ENCODE measurements around the gene CYSRT1. TPM values are rescaled to one million over a fixed set of nuclear protein-coding genes. Genes with fewer than 3 reads are reported as not detected.

Gene CYSRT1
- total RNA-seq, 1 experiment from 2014 or later, result 3.0 TPM

- TF ChIP-seq, protein P1, sequence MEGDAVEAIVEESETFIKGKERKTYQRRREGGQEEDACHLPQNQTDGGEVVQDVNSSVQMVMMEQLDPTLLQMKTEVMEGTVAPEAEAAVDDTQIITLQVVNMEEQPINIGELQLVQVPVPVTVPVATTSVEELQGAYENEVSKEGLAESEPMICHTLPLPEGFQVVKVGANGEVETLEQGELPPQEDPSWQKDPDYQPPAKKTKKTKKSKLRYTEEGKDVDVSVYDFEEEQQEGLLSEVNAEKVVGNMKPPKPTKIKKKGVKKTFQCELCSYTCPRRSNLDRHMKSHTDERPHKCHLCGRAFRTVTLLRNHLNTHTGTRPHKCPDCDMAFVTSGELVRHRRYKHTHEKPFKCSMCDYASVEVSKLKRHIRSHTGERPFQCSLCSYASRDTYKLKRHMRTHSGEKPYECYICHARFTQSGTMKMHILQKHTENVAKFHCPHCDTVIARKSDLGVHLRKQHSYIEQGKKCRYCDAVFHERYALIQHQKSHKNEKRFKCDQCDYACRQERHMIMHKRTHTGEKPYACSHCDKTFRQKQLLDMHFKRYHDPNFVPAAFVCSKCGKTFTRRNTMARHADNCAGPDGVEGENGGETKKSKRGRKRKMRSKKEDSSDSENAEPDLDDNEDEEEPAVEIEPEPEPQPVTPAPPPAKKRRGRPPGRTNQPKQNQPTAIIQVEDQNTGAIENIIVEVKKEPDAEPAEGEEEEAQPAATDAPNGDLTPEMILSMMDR (IDR thresholded peaks at IDR 0.05; ENCODE audit: unreplicated experiment), result no peak
- Mint-ChIP-seq H3K27ac (ENCODE audit: unreplicated experiment) (no peak overlapping the region), H3K27me3 (ENCODE audit: unreplicated experiment) (no peaks in the 10 kb centered on the region), H3K4me1 (ENCODE audit: low read depth, unreplicated experiment) (peaks cover 1% of the 10 kb centered on the region), H3K36me3 (ENCODE audit: insufficient read depth, unreplicated experiment) (peaks cover 19% of the 10 kb centered on the region), H3K4me3 (ENCODE audit: low read depth, unreplicated experiment) (no peak overlapping the region), H3K9me3 (ENCODE audit: low read depth, unreplicated experiment) (no peaks in the 10 kb centered on the region)
- DNase-seq, result no peak
- CTCF ChIA-PET, result no interaction called here
- intact Hi-C loops (cut with micrococcal nuclease; ENCODE audit: unreplicated experiment), result no loop called here
- no TSS peak for BruUV-seq (replicated peaks)
Observed at GRCh38 chr9:137181680-137182079, 43.3 kb upstream of the CYSRT1 start.

DNA sequence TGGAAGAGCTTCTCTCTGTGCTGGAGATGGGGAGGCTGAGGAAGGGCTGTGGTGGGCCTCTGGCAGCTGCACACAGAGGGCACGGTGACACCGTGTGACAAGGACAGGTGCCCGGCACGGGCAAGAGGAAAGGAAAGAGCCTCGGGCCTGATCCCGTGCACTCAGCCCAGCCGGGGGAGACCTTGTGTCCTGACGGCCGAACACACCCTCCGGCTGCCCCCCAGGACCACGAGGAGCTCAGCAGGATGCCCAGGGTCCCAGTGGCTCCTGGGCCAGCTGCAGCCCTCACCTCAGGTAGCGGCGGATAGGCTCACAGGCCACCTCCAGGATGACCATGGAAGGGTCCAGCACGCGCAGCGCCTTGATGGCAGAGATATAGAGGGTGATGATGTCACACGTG, 42.1 kb upstream of the CYSRT1 start:
- no peaks in the 10 kb centered on the region for H3K27me3 Mint-ChIP-seq (ENCODE audit: unreplicated experiment)

DNA sequence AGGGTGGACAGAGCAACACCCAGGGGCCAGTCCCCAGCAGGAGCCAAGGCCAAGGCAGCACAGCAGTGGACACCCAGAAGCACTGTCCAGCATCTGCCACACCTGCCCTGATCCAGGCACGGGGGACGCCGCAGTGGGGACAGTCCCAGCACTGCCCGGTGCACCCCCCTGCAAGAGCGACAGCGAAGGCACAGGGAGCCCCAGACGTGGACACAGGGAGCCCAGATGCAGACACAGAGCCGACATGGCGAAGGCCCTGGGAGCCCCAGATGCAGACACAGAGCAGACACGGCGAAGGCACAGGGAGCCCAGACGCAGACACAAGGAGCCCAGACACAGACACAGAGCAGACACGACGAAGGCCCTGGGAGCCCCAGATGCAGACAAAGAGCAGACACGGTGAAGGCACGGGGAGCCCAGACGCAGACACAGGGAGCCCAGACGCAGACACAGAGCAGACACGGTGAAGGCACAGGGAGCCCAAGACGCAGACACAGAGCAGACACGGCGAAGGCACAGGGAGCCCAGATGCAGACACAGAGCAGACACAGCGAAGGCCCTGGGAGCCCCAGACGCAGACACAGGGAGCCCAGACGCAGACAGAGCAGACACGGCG, 40.9 kb upstream of the CYSRT1 start:
- H3K4me1 Mint-ChIP-seq (ENCODE audit: low read depth, unreplicated experiment), result no peaks in the 10 kb centered on the region
- CTCF ChIA-PET, result no interaction called here
- no peak overlapping the region for H3K27ac Mint-ChIP-seq (ENCODE audit: unreplicated experiment)
- H3K9me3 Mint-ChIP-seq (ENCODE audit: low read depth, unreplicated experiment), result no peaks in the 10 kb centered on the region
- intact Hi-C loops (cut with micrococcal nuclease; ENCODE audit: unreplicated experiment), result no loop called here
- no peak for DNase-seq
- H3K27me3 Mint-ChIP-seq (ENCODE audit: unreplicated experiment), result no peaks in the 10 kb centered on the region
- H3K36me3 Mint-ChIP-seq (ENCODE audit: insufficient read depth, unreplicated experiment), result peaks cover 42% of the 10 kb centered on the region
- H3K4me3 Mint-ChIP-seq (ENCODE audit: low read depth, unreplicated experiment), result no peak overlapping the region
- TF ChIP-seq, protein P1 (IDR thresholded peaks at IDR 0.05; ENCODE audit: unreplicated experiment), result no peak
- no TSS peak for BruUV-seq (replicated peaks)

More for the DNA sequence above, 42.1 kb upstream of the CYSRT1 start:
- Mint-ChIP-seq H3K4me3 (ENCODE audit: low read depth, unreplicated experiment) (no peak overlapping the region), H3K36me3 (ENCODE audit: insufficient read depth, unreplicated experiment) (peaks cover 29% of the 10 kb centered on the region), H3K4me1 (ENCODE audit: low read depth, unreplicated experiment) (no peaks in the 10 kb centered on the region), H3K9me3 (ENCODE audit: low read depth, unreplicated experiment) (no peaks in the 10 kb centered on the region), H3K27ac (ENCODE audit: unreplicated experiment) (no peak overlapping the region)
- no peak for DNase-seq
- intact Hi-C loops (cut with micrococcal nuclease; ENCODE audit: unreplicated experiment), result no loop called here
- CTCF ChIA-PET, result no interaction called here
- TF ChIP-seq, protein P1 (IDR thresholded peaks at IDR 0.05; ENCODE audit: unreplicated experiment), result no peak
- no TSS peak for BruUV-seq (replicated peaks)

- CTCF ChIA-PET, result no interaction called here
- Mint-ChIP-seq H3K9me3 (ENCODE audit: low read depth, unreplicated experiment) (no peaks in the 10 kb centered on the region), H3K27ac (ENCODE audit: unreplicated experiment) (no peak overlapping the region), H3K4me3 (ENCODE audit: low read depth, unreplicated experiment) (no peak overlapping the region), H3K36me3 (ENCODE audit: insufficient read depth, unreplicated experiment) (peaks cover 43% of the 10 kb centered on the region), H3K4me1 (ENCODE audit: low read depth, unreplicated experiment) (no peaks in the 10 kb centered on the region), H3K27me3 (ENCODE audit: unreplicated experiment) (no peaks in the 10 kb centered on the region)
- intact Hi-C loops (cut with micrococcal nuclease; ENCODE audit: unreplicated experiment), result no loop called here
- BruUV-seq (replicated peaks), result no TSS peak
- DNase-seq, result no peak
- TF ChIP-seq, protein P1 (IDR thresholded peaks at IDR 0.05; ENCODE audit: unreplicated experiment), result no peak
Observed at GRCh38 chr9:137184881-137185660, 39.9 kb upstream of the CYSRT1 start.

All from Calu3 (cell line).